ENCODE measurements around the gene ZNF624. TPM values are rescaled to one million over a fixed set of nuclear protein-coding genes. Genes with fewer than 3 reads are reported as not detected.

Gene ZNF624
- total RNA-seq, 1 donor from 2014 or later: 12.1 TPM

DNA sequence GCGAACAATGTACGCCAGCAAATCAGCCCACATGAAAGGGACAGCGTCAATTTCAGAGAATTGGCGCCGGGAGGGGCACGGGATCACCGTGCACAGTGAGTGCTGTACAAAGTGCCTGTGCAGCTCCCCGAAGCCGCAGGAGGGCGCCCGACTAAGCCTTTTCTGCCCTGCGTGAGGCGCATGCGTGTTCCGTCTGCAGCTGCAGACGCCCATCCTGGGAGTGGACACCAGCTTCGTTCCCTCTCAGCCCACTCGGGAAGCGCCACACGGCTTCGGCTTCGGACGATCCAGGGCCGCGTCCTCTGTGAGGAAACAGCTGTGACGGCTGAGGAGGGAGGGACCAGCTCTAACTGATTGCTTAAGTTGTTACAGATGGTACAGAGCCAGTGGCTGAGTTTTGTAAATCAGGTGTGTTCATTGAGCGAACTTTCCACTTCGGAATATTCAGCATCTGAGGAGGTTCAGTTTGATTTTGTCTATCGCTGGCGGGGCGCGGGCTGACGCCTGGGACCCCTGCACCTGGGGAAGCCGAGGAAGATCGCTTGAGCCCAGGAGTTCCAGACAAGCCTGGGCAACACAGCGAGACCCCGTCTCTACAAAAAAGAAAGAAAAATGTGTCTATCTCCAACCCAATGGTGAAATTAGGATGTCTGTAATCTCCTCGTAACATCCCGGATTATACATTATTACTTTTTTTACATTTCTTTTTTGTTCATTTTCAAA is 69.2 kb downstream of the ZNF624 start:
- TF ChIP-seq, protein P1, sequence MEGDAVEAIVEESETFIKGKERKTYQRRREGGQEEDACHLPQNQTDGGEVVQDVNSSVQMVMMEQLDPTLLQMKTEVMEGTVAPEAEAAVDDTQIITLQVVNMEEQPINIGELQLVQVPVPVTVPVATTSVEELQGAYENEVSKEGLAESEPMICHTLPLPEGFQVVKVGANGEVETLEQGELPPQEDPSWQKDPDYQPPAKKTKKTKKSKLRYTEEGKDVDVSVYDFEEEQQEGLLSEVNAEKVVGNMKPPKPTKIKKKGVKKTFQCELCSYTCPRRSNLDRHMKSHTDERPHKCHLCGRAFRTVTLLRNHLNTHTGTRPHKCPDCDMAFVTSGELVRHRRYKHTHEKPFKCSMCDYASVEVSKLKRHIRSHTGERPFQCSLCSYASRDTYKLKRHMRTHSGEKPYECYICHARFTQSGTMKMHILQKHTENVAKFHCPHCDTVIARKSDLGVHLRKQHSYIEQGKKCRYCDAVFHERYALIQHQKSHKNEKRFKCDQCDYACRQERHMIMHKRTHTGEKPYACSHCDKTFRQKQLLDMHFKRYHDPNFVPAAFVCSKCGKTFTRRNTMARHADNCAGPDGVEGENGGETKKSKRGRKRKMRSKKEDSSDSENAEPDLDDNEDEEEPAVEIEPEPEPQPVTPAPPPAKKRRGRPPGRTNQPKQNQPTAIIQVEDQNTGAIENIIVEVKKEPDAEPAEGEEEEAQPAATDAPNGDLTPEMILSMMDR (conservative IDR thresholded peaks at IDR 0.05): peak; percentile 96

DNA sequence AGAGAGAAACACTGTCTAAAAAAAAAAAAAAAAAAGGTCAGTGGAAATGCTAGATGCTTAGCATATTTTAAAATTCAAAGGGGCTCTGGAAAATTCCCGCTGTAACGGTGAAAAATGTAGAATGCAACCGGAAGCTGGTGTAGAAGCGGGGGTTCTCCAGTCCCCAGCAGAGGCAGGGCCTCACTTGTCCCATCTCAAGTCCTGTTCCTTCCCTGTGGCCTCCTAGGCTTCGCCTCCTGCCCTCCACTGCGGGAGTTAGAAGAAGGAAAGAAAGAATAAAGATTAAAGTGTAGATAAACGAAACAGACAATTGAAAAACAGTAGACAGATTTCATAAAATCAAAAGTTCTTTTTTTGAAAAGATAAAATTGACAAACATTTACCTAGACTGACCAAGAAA is 69.9 kb downstream of the ZNF624 start:
- H3K36me3 Mint-ChIP-seq (ENCODE audit: low read depth): no peaks in the 10 kb centered on the region
- peaks cover 52% of the 10 kb centered on the region for H3K27me3 Mint-ChIP-seq (ENCODE audit: low read depth)
- peak overlapping the region; percentile 90 for H3K4me3 Mint-ChIP-seq
- no peak for DNase-seq (ENCODE audit: low read depth, low spot score)
- TF ChIP-seq, protein P1 (conservative IDR thresholded peaks at IDR 0.05): no peak
- H3K9me3 Mint-ChIP-seq: peaks cover 5% of the 10 kb centered on the region
- H3K4me1 Mint-ChIP-seq: peaks cover 15% of the 10 kb centered on the region
- no peak overlapping the region for H3K27ac Mint-ChIP-seq (ENCODE audit: unreplicated experiment)

More for the DNA sequence above, 69.2 kb downstream of the ZNF624 start:
- Mint-ChIP-seq H3K27ac (ENCODE audit: unreplicated experiment) (no peak overlapping the region), H3K4me1 (peaks cover 18% of the 10 kb centered on the region), H3K27me3 (ENCODE audit: low read depth) (peaks cover 54% of the 10 kb centered on the region), H3K4me3 (peak overlapping the region; percentile 90), H3K9me3 (peaks cover 4% of the 10 kb centered on the region), H3K36me3 (ENCODE audit: low read depth) (no peaks in the 10 kb centered on the region)
- DNase-seq (ENCODE audit: low read depth, low spot score): peak; percentile 97

DNA sequence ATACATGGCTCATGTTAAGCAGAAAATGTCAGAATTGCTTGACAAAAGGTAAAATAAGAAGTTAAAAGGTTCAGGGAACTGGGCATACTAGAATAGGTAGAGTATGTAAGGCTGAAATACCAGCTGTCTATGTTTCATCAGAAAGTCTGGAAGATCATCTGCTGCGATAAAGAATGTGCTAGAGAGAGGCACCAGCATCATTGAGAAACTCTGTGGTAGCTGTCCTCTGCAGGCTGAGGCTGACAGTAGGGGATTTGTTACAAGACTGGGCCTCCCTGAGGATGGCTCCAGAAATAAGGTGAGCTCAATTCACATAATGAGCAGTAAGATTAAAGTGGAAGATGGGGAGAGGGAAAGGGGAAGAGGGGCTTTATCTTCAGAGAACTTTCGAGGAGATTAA is 80.2 kb downstream of the ZNF624 start:
- H3K9me3 Mint-ChIP-seq: peaks cover under 1% of the 10 kb centered on the region
- H3K4me1 Mint-ChIP-seq: peaks cover 6% of the 10 kb centered on the region
- TF ChIP-seq, protein P1 (conservative IDR thresholded peaks at IDR 0.05): no peak
- no peaks in the 10 kb centered on the region for H3K36me3 Mint-ChIP-seq (ENCODE audit: low read depth)
- DNase-seq (ENCODE audit: low read depth, low spot score): no peak
- H3K4me3 Mint-ChIP-seq: no peak overlapping the region
- H3K27ac Mint-ChIP-seq (ENCODE audit: unreplicated experiment): no peak overlapping the region
- H3K27me3 Mint-ChIP-seq (ENCODE audit: low read depth): peaks cover 25% of the 10 kb centered on the region

Other genes with a start within 250 kb of the ZNF624 start
- gene TRPV2, start 238.3 kb downstream of the ZNF624 start, total RNA-seq: 0.98 and 1.3 TPM in 2 replicates
- gene LRRC75A, start 161.7 kb downstream of the ZNF624 start, total RNA-seq: 5.6 and 7.2 TPM in 2 replicates
- 15.6 and 16.6 TPM in 2 replicates for gene ZNF287, start 84.6 kb downstream of the ZNF624 start, total RNA-seq
- gene CCDC144A, start 36.4 kb upstream of the ZNF624 start, total RNA-seq: 1.3 and 1.6 TPM in 2 replicates

All from neural crest cell (in vitro differentiated cells).